Left kidney (tissue), 8 donors: ENCODE results near the gene MYO7B. TPM values are rescaled to one million over a fixed set of nuclear protein-coding genes. Genes with fewer than 3 reads are reported as not detected.
A peak's percentile ranks its signal among the peaks of the same experiment; 100 is the strongest.

Experiments used
- DNase-seq: peaks from one replicate; pipeline ENCODE4 v3.0.0-alpha.2; 2013
- long read RNA-seq, 8 donors: transcript quantifications; one replicate each; lab custom pipeline, GENCODE V29; 2026
- polyA plus RNA-seq: library from polyadenylated mRNA; unstranded; fragments of 120-200 nt; gene quantifications from one replicate; pipeline ENCODE4 v1.2.1, GENCODE V29; 2013; ENCODE audit not compliant: insufficient read length

Gene MYO7B
- polyA plus RNA-seq = 22.8 TPM
- long read RNA-seq, donor 1 = 0 reads
- long read RNA-seq, donor 2 = 0 reads
- long read RNA-seq, donor 3 = 0 reads
- long read RNA-seq, donor 4 = 0 reads
- long read RNA-seq, donor 5 = 0 reads
- long read RNA-seq, donor 6 = 0 reads
- long read RNA-seq, donor 7, partial matches to known transcripts = 5 of 6 reads
- long read RNA-seq, donor 7, other reads (novel, unspliced or antisense) = 0 of 6 reads
- long read RNA-seq, donor 8 = 0 reads

DNA sequence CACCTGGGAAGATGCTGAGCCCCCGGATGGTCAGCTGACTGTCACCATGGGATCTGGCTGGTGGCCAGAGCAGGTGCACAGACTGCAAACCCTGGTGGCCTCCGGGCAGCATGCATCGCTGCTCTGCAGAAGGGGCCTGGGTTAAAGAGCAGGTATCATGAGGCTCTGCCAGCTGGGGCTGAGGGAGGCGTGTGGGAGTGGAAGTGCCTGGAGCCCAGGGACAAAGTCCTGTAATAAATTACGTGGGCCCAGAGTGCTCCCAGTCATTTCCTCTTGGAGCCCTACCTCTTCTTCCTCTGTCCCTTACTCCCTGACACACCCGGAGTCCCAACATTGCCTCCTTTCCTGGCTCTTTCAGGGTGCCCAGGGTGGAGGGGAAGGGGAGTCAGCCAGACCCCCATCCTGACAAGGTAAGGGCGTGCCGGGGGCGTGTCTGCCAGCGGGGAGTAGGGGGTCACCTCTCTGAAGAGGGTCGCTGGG lies at the start of gene MYO7B:
Gene MYO7B, plus strand, starts transcription at position 262 of the 480 bp plus-strand sequence. CDS start 24,040 bp downstream, outside the sequence.
- peak; percentile 50 for DNase-seq

- no peak for DNase-seq
Observed at GRCh38 chr2:127485694-127486071, 49.8 kb upstream of the MYO7B start.

GRCh38 chr2:127486247-127487058 lies 49.0 kb upstream of the MYO7B start:
- no peak for DNase-seq

GRCh38 chr2:127490283-127490682 lies 45.2 kb upstream of the MYO7B start:
- no peak for DNase-seq

DNA sequence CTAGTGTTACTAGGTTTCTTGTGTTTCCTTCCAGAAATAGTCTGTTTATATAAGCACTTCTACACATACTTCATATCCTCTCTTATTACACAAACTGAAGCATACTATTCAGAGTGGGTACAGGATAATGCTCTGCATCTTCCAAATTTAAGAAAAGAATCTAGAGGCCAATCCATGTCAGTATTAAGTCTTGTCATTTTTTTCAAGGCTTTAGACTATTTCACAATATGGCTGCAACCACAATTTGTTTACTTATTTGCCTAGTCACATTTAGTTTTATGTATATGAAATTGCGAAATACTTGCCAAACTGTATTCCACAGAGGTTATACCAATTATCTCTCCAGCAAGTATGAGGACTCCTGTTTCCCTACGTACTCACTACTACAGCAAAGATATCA lies 37.1 kb upstream of the MYO7B start:
- no peak for DNase-seq

DNA sequence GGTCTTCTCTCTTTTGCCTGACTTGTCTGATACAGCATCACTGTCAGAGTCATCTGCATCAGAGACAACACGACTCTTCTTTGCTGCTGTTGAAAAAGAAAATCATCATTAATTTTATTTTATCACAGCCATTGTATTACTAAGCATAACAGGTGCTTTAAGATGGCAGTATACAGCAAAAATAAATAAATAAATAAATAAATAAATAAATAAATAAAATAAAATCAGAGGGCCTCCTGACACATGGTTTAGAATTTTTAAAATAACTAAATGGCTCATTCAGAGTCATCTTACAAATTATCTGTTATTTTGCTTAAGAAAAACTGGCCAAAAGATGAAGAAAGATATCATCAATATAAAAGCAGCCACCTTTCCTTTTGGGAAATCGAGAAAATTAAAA lies 32.0 kb upstream of the MYO7B start:
- no peak for DNase-seq

GRCh38 chr2:127504552-127505430 lies 30.7 kb upstream of the MYO7B start:
- no peak for DNase-seq

DNA sequence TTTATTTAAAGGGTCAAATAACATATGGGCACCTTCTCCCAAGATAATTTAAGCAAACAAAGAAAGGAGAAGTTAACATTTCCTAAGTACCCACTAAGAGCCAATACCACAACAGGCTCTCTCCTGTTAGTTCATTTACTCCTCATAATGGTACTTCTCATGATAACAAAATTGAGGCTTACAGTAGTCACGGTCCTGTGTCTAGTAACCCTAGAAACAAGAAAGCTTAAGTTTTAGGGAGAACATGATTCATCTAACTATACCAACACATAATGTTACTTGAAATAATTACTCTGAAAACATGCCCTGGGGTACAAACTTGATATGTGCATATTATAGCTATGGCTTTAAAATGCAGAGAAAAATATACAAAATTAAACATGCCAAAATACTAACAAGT lies 29.0 kb upstream of the MYO7B start:
- DNase-seq = no peak

GRCh38 chr2:127508023-127508630 lies 27.4 kb upstream of the MYO7B start:
- no peak for DNase-seq

DNA sequence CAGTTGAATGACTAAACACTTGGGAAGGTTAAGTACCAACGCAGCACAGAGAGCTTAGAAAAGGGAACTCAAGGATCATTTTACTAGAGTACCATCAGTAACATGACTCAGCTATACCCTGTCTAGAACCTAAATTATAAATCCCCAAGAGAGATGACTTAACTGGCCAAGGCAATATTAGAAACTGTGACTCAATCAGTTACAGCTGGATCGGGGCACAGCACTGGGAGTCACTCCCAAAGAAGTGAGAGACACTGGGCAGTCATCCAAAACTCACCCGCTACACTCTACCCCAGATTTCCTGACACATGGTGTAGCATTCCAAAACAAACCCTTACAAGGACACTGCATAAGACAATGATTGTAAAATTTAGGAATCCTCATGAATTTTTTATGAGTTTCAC lies 26.9 kb upstream of the MYO7B start:
- peak; percentile 26 for DNase-seq

- no peak for DNase-seq
Observed at GRCh38 chr2:127510073-127510472, 25.4 kb upstream of the MYO7B start.

DNA sequence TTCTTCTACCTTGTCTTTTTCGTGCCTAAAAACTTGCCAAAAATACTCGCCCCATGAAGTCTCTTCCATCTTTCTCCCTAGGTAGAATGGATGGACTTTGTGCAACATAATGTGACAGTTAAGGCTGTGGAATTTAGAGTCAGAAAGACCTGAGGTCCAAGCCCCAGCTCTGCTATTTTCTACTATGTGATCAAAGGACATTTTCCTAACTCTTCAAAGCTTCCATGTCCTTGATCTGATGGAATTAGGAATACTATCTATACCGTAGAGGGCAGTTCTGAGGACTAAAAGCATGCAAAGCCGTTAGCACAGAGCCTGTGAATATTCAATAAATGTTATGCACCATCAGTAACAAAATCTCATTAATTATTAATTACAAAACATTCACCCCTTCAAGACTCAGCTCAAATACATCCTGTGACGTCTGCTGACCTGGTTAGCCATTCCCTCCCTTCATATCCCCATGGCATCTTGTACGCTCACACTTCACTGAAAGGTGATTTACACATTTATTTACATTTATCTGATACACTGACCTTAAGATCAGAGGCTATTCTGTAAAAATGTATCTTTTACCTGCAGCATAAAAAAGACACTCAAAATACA lies 24.3 kb upstream of the MYO7B start:
- DNase-seq = no peak

GRCh38 chr2:127511917-127512316 lies 23.6 kb upstream of the MYO7B start:
- DNase-seq = no peak

DNA sequence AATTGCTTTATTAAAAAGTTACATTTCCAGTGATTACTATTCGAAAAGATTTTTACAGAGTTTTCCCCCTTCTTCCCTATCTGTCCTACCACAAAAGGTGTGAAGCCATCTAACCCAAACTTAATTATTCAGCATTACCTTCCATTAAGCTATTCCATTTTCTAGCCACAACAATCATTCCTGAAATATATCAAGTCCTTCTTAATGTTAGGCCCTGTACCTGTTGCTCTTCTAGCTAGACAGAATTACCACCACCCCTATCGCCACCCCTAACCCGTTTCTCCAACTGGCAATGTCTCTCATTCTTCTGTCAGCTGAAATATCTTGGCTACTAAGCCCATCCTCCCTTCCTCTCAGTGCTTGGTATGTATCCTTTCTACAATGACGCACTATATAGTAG lies 23.1 kb upstream of the MYO7B start:
- no peak for DNase-seq

- no peak for DNase-seq
Observed at GRCh38 chr2:127514076-127514475, 21.4 kb upstream of the MYO7B start.

- no peak for DNase-seq
Observed at GRCh38 chr2:127514485-127514884, 21.0 kb upstream of the MYO7B start.

DNA sequence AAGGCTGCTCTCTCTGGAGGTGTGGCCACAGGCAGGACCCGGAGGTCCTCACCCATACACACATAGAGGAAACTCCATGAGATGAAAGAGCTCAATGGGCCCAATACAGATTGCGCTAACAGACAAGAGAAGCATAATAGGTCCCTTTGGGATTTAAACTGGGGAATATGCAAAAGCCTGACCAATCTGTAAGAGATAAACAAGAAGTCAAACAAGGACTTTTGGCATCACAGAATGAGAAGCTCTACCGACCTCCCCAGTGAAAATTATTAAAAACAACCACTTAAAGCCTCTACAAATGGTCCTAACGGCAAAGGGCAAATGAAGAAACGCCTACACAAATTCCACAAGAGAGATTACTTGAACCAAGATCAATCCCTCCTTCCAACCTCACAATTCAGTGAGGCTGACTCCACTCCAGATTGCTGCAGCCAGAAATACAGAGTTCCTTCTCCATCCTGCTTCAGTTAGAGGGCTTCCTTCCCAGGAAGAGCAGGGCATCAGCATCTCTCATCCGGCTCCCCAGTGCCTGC lies 20.0 kb upstream of the MYO7B start:
- DNase-seq = no peak

DNA sequence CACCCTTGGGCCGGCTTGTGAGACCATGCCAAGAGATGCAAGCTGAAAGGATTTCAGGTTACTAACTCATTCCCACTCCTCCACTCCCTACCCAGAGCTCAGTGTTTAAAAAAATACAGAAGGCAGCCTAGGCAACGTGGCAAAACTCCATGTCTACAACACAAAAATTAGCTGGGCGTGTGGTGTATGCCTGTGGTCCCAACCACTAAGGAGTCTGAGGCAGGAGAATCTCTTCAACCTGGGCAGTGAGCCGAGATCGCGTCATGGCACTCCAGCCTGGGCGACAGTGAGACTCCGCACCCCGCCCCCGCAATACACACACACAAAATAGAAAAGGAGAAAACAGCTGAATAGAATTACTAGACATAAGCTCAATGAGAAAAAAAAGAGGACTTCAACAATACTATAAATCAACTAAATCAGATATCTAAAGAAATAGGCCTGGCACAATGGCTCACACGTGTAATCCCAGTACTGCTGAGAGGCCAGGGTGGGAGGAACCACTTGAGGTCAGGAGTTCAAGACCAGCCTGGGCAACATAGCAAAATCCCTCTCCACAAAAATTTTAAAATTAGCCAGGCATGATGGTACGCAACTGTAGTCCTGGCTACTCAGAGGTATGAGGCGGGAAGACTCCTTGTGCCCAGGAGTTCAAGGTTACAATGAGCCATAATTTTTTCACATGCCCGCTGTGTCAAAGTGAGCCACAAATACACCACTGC lies 19.3 kb upstream of the MYO7B start:
- DNase-seq = no peak

- DNase-seq = no peak
Observed at GRCh38 chr2:127517465-127517864, 18.0 kb upstream of the MYO7B start.

DNA sequence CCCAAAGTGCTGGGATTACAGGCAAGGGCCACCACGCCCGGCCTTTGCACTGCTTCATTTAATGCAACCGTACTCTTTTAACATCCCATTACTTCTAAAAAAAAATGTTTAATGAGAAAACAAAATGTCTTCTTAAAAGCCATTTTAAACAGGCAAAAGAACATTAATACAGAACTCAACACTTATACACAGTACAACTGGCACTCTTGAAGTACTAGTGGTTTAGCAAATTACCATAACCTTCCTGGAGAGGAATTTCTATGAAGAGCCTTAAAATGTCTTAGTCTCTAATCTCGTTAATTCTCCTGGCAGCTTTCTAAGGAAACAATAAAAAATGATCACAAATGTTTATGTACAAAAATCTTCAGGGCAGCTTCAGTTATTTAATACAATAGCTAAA lies 15.1 kb upstream of the MYO7B start:
- DNase-seq = no peak
